ENCODE data around the gene CTCFL.

Gene CTCFL

GRCh38 chr20:57459897-57460296, 65.0 kb downstream of the CTCFL start:
- no peak for DNase-seq

DNA sequence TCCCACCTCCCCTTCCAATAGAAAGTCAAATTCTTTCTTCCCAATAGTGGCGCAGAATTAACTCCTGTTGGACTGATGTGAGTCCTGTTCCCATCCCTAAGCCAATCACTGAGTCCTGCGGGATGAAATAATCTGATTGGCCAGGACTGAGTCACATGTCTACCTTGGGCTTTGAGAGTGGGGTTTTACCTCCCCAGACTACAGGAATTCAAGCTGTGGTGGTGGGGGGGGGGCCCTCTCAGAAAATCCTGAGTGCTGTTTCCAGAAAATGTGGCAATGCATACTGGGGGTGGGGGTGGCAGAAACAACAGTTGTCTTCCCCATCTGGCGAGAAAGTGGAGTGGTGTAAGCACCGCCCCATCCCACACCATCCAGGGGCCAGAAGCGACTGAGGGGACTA, 65.7 kb downstream of the CTCFL start:
- no peak for DNase-seq

- DNase-seq = no peak
These were observed 66.4 kb downstream of the CTCFL start for GRCh38 chr20:57458400-57459160.

DNA sequence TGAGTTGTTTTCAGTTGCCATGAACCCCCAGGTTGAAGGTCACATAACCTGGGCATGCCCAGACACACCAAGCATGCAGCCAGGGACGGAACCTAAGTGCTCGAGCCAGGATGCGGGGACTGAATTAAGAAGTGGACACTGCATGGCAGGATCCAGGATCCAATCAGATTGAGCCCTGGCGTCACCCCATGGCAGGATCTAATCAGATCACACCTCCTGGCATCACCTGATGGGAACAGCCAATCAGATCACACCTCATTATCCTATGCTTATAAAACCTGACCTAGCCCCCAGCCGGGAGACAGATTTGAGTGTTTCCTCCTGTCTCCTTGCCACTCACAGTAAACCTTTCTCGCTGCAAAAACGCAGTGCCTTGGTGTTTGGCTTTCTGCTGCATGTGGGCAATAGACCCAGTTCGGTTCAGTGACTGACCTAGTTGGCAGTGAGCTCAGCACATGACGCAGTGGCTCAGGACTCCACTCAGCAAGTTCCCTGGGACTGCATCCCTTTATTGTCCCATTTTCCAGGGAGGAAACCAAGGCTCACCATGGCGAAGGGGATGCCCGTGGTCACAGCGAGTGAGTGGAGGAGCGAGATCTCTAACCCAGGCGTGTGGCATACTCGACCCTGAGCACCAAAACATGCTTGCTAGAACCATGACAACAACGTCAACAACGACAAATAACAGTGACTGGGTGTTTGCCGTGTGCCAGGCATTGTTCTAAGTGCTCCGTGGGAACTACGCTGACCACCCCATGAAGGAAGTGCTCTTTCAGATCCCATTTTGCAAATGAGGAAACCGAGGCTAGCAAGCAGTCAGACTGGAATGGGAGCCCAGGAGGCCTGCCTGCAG, 67.5 kb downstream of the CTCFL start:
- DNase-seq = no peak

DNA sequence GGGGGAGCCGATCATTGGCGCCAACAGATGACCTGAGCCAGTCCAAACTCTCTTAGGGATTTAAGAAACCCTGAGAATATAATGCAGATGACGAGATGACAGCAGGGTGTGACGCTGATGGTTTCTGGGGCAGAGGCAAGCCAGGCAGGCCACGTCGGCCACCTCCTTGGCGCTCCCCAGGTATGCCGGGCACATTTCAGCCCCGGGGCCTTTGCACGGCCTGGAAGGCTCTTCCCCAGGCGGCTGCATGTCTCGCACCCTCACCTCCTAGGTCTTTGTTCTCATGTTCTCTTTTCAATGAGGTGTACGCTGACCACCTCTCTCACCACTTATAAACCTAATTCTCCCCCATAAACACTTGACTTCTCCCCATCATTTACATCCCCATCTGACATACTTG, 68.8 kb downstream of the CTCFL start:
- no peak for DNase-seq

GRCh38 chr20:57455386-57455785, 69.6 kb downstream of the CTCFL start:
- DNase-seq = no peak

DNA sequence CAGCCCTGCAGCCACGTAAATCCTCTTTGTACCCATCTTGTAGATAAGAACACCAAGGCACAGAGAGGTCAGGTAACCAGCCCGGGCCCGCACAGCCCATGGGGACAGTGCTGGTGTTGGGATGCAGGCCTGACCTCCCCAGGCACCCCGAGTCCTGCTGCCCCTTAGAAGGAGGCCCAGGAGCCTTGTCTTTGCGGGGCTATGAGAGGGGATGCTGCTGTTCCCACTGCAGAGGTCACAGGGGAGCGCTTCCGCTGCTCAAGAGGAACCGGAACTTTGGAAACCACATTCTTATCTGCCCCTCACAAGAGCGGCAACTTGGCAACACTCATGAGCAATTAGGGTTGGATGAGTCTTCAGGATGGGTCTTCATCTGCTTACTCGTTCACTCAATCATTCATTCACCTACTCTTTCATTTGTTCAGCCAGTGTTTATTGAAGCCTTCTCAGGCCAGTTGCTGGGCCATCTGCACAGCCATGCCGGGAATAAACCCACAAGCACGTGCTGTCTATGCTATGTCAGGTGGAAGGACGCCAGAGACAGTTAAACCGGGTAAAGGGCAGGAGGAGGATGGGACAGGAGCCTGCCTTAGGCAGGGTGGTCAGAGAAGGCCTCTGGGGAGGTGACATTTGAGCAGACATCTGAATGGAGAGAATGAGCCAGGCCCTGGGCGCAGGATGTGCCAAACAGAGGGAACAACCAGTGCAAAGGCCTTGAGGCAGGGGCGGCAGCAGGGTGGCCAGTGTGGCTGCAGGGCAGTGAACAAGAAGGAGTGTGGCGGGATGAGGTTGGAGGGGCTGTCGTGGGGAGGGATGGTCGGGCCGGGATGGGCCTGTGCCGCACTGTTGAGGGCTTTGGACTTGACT, 72.9 kb downstream of the CTCFL start:
- no peak for DNase-seq

- no peak for DNase-seq
These were observed 73.5 kb downstream of the CTCFL start for GRCh38 chr20:57451431-57451794.

- no peak for DNase-seq
These were observed 74.0 kb downstream of the CTCFL start for GRCh38 chr20:57450931-57451330.

DNA sequence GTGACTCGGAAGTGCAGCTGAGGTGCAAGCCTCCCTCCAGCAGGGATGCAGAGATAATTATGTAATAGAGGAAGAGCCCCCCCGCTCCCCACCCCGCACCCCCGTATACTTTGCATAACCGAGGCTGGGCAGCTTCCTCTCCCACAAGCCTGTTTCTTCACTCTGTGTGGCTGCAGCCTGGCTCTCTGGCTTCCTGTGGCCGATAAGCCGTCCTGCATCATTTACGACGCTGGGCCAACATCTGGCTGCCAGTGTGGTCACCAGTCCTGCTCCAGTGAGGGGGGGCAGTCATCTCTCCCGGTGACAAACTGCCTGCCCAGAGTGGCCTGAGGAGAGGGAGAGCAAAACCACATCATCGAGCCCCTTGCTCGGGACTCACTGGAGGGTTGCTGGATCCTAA, 74.5 kb downstream of the CTCFL start:
- no peak for DNase-seq

GRCh38 chr20:57449398-57450354, 75.3 kb downstream of the CTCFL start:
- DNase-seq = no peak

GRCh38 chr20:57448764-57449354, 76.1 kb downstream of the CTCFL start:
- DNase-seq = no peak

Data from stimulated activated CD8-positive, alpha-beta memory T cell treated with anti-CD3 and anti-CD28 coated beads, Interleukin-4, amount 100 ng/mL, for 48 hours (primary cell).